Endothelial cell of umbilical vein (primary cell): ENCODE data around the gene ABI3. TPM values are rescaled to one million over a fixed set of nuclear protein-coding genes. Genes with fewer than 3 reads are reported as not detected.

Experiments
- BruUV-seq: library from RNA; stranded (reverse); fragments of 400-500 nt; replicated peaks from 2 replicates; lab custom pipeline; 2021; lab: Mats Ljungman, UMichigan
- CTCF ChIA-PET: fragments of 300-600, 350-600 bp; sonication (Branson Sonifier 250); formaldehyde crosslinking; loops from one replicate; lab custom pipeline; 2021; ENCODE audit warnings: antibody characterized with exemption, inconsistent platforms; lab: Charles Lee
- POLR2A ChIA-PET: fragments of 300-600, 350-600 bp; sonication (Branson Sonifier 250); formaldehyde crosslinking; loops from one replicate; lab custom pipeline; 2021; ENCODE audit warnings: antibody characterized with exemption, inconsistent platforms; lab: Charles Lee
- DNase-seq: peaks from one replicate; pipeline ENCODE4 v3.0.0-alpha.2; 2011; ENCODE audit warnings: low read depth, low spot score
- FAIRE-seq: peaks from 2 replicates; lab custom pipeline; 2011; peaks lifted over from hg19 to GRCh38; lab: Jason Lieb, UNC
- H2AFZ ChIP-seq: 2 replicates; pipeline ENCODE4 v1.6.0; 2012; ENCODE audit warnings: low read depth, low read length, control low read depth, inconsistent platforms
- H3K27ac ChIP-seq: 2 replicates; pipeline ENCODE4 v1.5.1; 2011; ENCODE audit warnings: low read depth, mild to moderate bottlenecking, control low read depth, low read length, moderate library complexity; ENCODE audit not compliant: insufficient read depth
- H3K27me3 ChIP-seq, 2 experiments: 2 replicates each; pipeline versions ENCODE4 v1.6.0 to v1.6.1; 2011; ENCODE audit warnings: low read length in 2 of 2, mixed read lengths in 1 of 2; ENCODE audit not compliant: control insufficient read depth in 2 of 2, insufficient read depth in 2 of 2
- H3K36me3 ChIP-seq, 2 experiments: 2 replicates in 1 of 2; 3 replicates in 1 of 2; pipeline ENCODE4 v1.5.1; 2011; ENCODE audit warnings: low read length in 2 of 2, mild to moderate bottlenecking in 1 of 2, moderate library complexity in 1 of 2; ENCODE audit not compliant: control insufficient read depth in 2 of 2, insufficient read depth in 2 of 2; ENCODE audit errors: extremely low read depth in 1 of 2
- H3K4me1 ChIP-seq: 3 replicates; pipeline ENCODE4 v1.5.1; 2011; ENCODE audit warnings: mild to moderate bottlenecking, low read length; ENCODE audit not compliant: control insufficient read depth, insufficient read depth; ENCODE audit errors: extremely low read depth
- H3K4me2 ChIP-seq: 2 replicates; pipeline ENCODE4 v1.6.1; 2011; ENCODE audit warnings: low read length, control low read depth, mixed read lengths; ENCODE audit not compliant: insufficient read depth
- H3K4me3 ChIP-seq, 3 experiments: fragments of 200-600 bp in 1 of 3; sonication (generic), shearing (Covaris generic) in 1 of 3; replicated peaks in 1 of 3; 2 replicates each; pipeline ENCODE4 v1.5.1; 2011 to 2016; ENCODE audit warnings: control low read depth in 3 of 3, low read length in 3 of 3, mild to moderate bottlenecking in 2 of 3, inconsistent platforms in 1 of 3, low read depth in 1 of 3, moderate library complexity in 1 of 3; ENCODE audit not compliant: insufficient read depth in 1 of 3
- H3K79me2 ChIP-seq: 2 replicates; pipeline ENCODE4 v1.6.0; 2012; ENCODE audit warnings: low read length, inconsistent platforms; ENCODE audit not compliant: control insufficient read depth, insufficient read depth
- H3K9ac ChIP-seq: replicated peaks from 2 replicates; pipeline ENCODE3; 2011; ENCODE audit warnings: low read length, control low read depth; ENCODE audit not compliant: insufficient read depth; ENCODE audit errors: extremely low read depth
- H3K9me1 ChIP-seq: replicated peaks from 3 replicates; pipeline ENCODE4 v1.6.0; 2011; ENCODE audit warnings: mild to moderate bottlenecking, low read length; ENCODE audit not compliant: control insufficient read depth, insufficient read depth; ENCODE audit errors: extremely low read depth
- H3K9me3 ChIP-seq: replicated peaks from 2 replicates; pipeline ENCODE4 v1.5.1; 2012; ENCODE audit warnings: low read length, inconsistent platforms; ENCODE audit not compliant: control insufficient read depth, insufficient read depth
- H4K20me1 ChIP-seq: replicated peaks from 2 replicates; pipeline ENCODE3; 2011; ENCODE audit warnings: mild to moderate bottlenecking, low read length; ENCODE audit not compliant: control insufficient read depth, insufficient read depth; ENCODE audit errors: extremely low read depth
- EZH2 ChIP-seq: IDR thresholded peaks from 2 replicates; pipeline ENCODE4 v1.6.1; 2012; ENCODE audit warnings: borderline replicate concordance, low read depth, mild to moderate bottlenecking, moderate library complexity, low read length, inconsistent platforms; ENCODE audit not compliant: severe bottlenecking
- FOS ChIP-seq: IDR thresholded peaks from 2 replicates; pipeline ENCODE4 v1.6.1; 2011; ENCODE audit warnings: mild to moderate bottlenecking, low read length, moderate library complexity, borderline replicate concordance; ENCODE audit not compliant: insufficient read depth
- GATA2 ChIP-seq: IDR thresholded peaks from 2 replicates; pipeline ENCODE4 v1.7.0; 2011; ENCODE audit warnings: low read depth, mild to moderate bottlenecking, moderate library complexity, mixed read lengths, low read length; ENCODE audit not compliant: insufficient read length, insufficient read depth
- JUN ChIP-seq: IDR thresholded peaks from 2 replicates; pipeline ENCODE4 v1.6.1; 2011; ENCODE audit warnings: borderline replicate concordance, low read depth; ENCODE audit not compliant: insufficient read length, insufficient read depth
- MYC ChIP-seq: IDR thresholded peaks from one replicate; pipeline ENCODE4 v1.6.1; 2011; ENCODE audit warnings: mild to moderate bottlenecking, low read depth, low read length
- POLR2A ChIP-seq: IDR thresholded peaks from 2 replicates; pipeline ENCODE4 v1.6.1; 2012; ENCODE audit warnings: low read depth, mild to moderate bottlenecking, control low read depth, low read length
- POLR2AphosphoS5 ChIP-seq: IDR thresholded peaks from 2 replicates; pipeline ENCODE4 v1.6.1; 2012; ENCODE audit warnings: low read depth, mild to moderate bottlenecking, control low read depth, low read length, moderate library complexity; ENCODE audit not compliant: insufficient read depth
- dilution Hi-C: fragments of 300-500 bp; cut with MboI; formaldehyde crosslinking; loops from one replicate; pipeline ENCODE4 v1.15.0; 2019; ENCODE audit warnings: low sequenced_read_pairs; ENCODE audit not compliant: extremely low pct_ligation_motif_present
- intact Hi-C: fragments of 100-400 bp; cut with micrococcal nuclease; formaldehyde crosslinking; loops from one replicate; pipeline ENCODE4 v1.10.0; 2022
- polyA plus RNA-seq, 4 experiments: library from polyadenylated mRNA; depleted of rRNA in 3 of 4; stranded (reverse) in 3 of 4; unstranded in 1 of 4; fragments of >200 nt; gene quantifications; 2 replicates each; pipeline versions ENCODE4 v1.2.1 to v1.2.3, GENCODE V29; 2011 to 2012; ENCODE audit warnings: missing spikeins in 1 of 4
- total RNA-seq: library from RNA; stranded (reverse); gene quantifications from 2 replicates; pipeline ENCODE4 v1.2.3, GENCODE V29; 2021
- TF ChIP-seq, protein P1 (sequence below), 2 donors: IDR thresholded peaks; 1 replicate in 1 of 2; 2 replicates in 1 of 2; pipeline ENCODE4 v1.5.1; 2011; ENCODE audit warnings: low read length in 2 of 2, mild to moderate bottlenecking in 2 of 2, moderate library complexity in 2 of 2, control low read depth in 1 of 2, inconsistent platforms in 1 of 2, low read depth in 1 of 2; ENCODE audit not compliant: insufficient read depth in 1 of 2; ENCODE audit errors: extremely low read depth in 1 of 2
- TF ChIP-seq, protein P2 (sequence below): IDR thresholded peaks from 2 replicates; pipeline ENCODE4 v1.6.1; 2011; ENCODE audit not compliant: insufficient read depth, insufficient read length

ABI3 gene
- total and polyA plus RNA-seq, 2 donors (not counting 3 experiments of a cell fraction or from before 2014, with no cell fraction given): 35.2 to 35.5 TPM

- POLR2A ChIA-PET: no interaction called here
- Histone ChIP-seq H3K4me3 (no peak overlapping the region), H3K27me3 (peaks cover 2 to 8% of the 10 kb centered on the region in 2 experiments), H3K4me2 (no peak overlapping the region), H3K36me3 (peaks cover 2 to 24% of the 10 kb centered on the region in 2 experiments), H3K27ac (no peak overlapping the region), H3K9me1 (no peaks in the 10 kb centered on the region), H3K79me2 (peaks cover 12% of the 10 kb centered on the region), H3K4me1 (peaks cover 28% of the 10 kb centered on the region), H4K20me1 (no peaks in the 10 kb centered on the region), H2AFZ (no peak overlapping the region), H3K9me3 (no peaks in the 10 kb centered on the region), H3K9ac (no peak overlapping the region)
- dilution Hi-C loops: no loop called here
- no TSS peak for BruUV-seq
- DNase-seq (no peak), FAIRE-seq (no peak)
- intact Hi-C loops: no loop called here
- CTCF ChIA-PET: interaction anchor here (1.2 kb wide), 1 partner anchor 9 kb away, joined by 4 read pairs; no protein-coding TSS in a partner anchor
- TF ChIP-seq POLR2A: no peak
- TF ChIP-seq, protein P1, sequence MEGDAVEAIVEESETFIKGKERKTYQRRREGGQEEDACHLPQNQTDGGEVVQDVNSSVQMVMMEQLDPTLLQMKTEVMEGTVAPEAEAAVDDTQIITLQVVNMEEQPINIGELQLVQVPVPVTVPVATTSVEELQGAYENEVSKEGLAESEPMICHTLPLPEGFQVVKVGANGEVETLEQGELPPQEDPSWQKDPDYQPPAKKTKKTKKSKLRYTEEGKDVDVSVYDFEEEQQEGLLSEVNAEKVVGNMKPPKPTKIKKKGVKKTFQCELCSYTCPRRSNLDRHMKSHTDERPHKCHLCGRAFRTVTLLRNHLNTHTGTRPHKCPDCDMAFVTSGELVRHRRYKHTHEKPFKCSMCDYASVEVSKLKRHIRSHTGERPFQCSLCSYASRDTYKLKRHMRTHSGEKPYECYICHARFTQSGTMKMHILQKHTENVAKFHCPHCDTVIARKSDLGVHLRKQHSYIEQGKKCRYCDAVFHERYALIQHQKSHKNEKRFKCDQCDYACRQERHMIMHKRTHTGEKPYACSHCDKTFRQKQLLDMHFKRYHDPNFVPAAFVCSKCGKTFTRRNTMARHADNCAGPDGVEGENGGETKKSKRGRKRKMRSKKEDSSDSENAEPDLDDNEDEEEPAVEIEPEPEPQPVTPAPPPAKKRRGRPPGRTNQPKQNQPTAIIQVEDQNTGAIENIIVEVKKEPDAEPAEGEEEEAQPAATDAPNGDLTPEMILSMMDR (IDR thresholded peaks at IDR 0.05; ENCODE audit: extremely low read depth in 1 of 2, insufficient read depth in 1 of 2, low read depth in 1 of 2, low read length in 2 of 2): peak in 1 of 2 donors; percentile 13
These were observed 8.7 kb downstream of the ABI3 start for GRCh38 chr17:49218941-49219913.

- TF ChIP-seq JUN (no peak), POLR2A (no peak), EZH2 (no peak), GATA2 (no peak), POLR2AphosphoS5 (no peak), FOS (no peak), MYC (no peak)
- TF ChIP-seq, protein P1 (IDR thresholded peaks at IDR 0.05; ENCODE audit: extremely low read depth in 1 of 2, insufficient read depth in 1 of 2, low read depth in 1 of 2, low read length in 2 of 2): no peak
- TF ChIP-seq, protein P2, sequence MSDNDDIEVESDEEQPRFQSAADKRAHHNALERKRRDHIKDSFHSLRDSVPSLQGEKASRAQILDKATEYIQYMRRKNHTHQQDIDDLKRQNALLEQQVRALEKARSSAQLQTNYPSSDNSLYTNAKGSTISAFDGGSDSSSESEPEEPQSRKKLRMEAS: no peak
- Histone ChIP-seq H3K27ac (no peak overlapping the region), H3K79me2 (peaks cover 8% of the 10 kb centered on the region), H3K4me1 (peaks cover 25% of the 10 kb centered on the region), H3K4me2 (no peak overlapping the region), H3K9me1 (no peaks in the 10 kb centered on the region), H4K20me1 (no peaks in the 10 kb centered on the region), H3K4me3 (no peak overlapping the region), H3K27me3 (peaks cover 6 to 16% of the 10 kb centered on the region in 2 experiments), H3K9ac (no peak overlapping the region), H2AFZ (no peak overlapping the region), H3K36me3 (peaks cover 2 to 24% of the 10 kb centered on the region in 2 experiments), H3K9me3 (no peaks in the 10 kb centered on the region)
- DNase-seq: no peak
- no peak for FAIRE-seq
- BruUV-seq: no TSS peak
- intact Hi-C loops (no loop called here), dilution Hi-C loops (no loop called here)
- ChIA-PET CTCF (no interaction called here), POLR2A (no interaction called here)
These were observed 9.5 kb downstream of the ABI3 start for GRCh38 chr17:49219987-49220386.
